WERI-Rb-1 (cell line): ENCODE results near the gene ASB18.

Source experiments
- DNase-seq: peaks from one replicate; pipeline ENCODE4 v3.0.0-alpha.2; 2020
- H3K27ac ChIP-seq: fragments of 250-450 bp; sonication (Bioruptor Pico); 2 replicates; pipeline ENCODE4 v1.5.1; 2020; ENCODE audit warnings: mild to moderate bottlenecking, moderate library complexity
- H3K27me3 ChIP-seq: fragments of 250-450 bp; sonication (Bioruptor Pico); 2 replicates; pipeline ENCODE4 v1.5.1; 2021; ENCODE audit warnings: mild to moderate bottlenecking, low read depth, moderate library complexity; ENCODE audit not compliant: insufficient read depth, severe bottlenecking
- H3K36me3 ChIP-seq: fragments of 250-450 bp; sonication (Bioruptor Pico); 2 replicates; pipeline ENCODE4 v1.5.1; 2020; ENCODE audit warnings: mild to moderate bottlenecking, moderate library complexity
- H3K4me3 ChIP-seq: 2 replicates; pipeline ENCODE4 v1.5.1; 2011; ENCODE audit warnings: low read depth, mild to moderate bottlenecking, control low read depth, low read length
- H3K9me3 ChIP-seq: fragments of 250-450 bp; sonication (Bioruptor Pico); 2 replicates; pipeline ENCODE4 v1.5.1; 2021; ENCODE audit warnings: mild to moderate bottlenecking, moderate library complexity; ENCODE audit not compliant: severe bottlenecking
- TF ChIP-seq, protein P1 (sequence below): IDR thresholded peaks from 2 replicates; pipeline ENCODE4 v1.5.1; 2011; ENCODE audit warnings: low read depth, mild to moderate bottlenecking, control low read depth, inconsistent platforms, low read length

The ASB18 gene

GRCh38 chr2:236262238-236262637 lies 2.0 kb downstream of the ASB18 start:
- no peaks in the 10 kb centered on the region for H3K36me3 ChIP-seq
- DNase-seq: no peak
- peaks cover 9% of the 10 kb centered on the region for H3K9me3 ChIP-seq
- TF ChIP-seq, protein P1, sequence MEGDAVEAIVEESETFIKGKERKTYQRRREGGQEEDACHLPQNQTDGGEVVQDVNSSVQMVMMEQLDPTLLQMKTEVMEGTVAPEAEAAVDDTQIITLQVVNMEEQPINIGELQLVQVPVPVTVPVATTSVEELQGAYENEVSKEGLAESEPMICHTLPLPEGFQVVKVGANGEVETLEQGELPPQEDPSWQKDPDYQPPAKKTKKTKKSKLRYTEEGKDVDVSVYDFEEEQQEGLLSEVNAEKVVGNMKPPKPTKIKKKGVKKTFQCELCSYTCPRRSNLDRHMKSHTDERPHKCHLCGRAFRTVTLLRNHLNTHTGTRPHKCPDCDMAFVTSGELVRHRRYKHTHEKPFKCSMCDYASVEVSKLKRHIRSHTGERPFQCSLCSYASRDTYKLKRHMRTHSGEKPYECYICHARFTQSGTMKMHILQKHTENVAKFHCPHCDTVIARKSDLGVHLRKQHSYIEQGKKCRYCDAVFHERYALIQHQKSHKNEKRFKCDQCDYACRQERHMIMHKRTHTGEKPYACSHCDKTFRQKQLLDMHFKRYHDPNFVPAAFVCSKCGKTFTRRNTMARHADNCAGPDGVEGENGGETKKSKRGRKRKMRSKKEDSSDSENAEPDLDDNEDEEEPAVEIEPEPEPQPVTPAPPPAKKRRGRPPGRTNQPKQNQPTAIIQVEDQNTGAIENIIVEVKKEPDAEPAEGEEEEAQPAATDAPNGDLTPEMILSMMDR: no peak
- H3K27me3 ChIP-seq: peaks cover 48% of the 10 kb centered on the region
- H3K4me3 ChIP-seq: no peak overlapping the region
- no peak overlapping the region for H3K27ac ChIP-seq

GRCh38 chr2:236261452-236261851 lies 2.8 kb downstream of the ASB18 start:
- no peak for DNase-seq
- H3K27me3 ChIP-seq: peaks cover 44% of the 10 kb centered on the region
- H3K36me3 ChIP-seq: no peaks in the 10 kb centered on the region
- no peak overlapping the region for H3K27ac ChIP-seq
- peaks cover 9% of the 10 kb centered on the region for H3K9me3 ChIP-seq
- H3K4me3 ChIP-seq: no peak overlapping the region
- TF ChIP-seq, protein P1: no peak

DNA sequence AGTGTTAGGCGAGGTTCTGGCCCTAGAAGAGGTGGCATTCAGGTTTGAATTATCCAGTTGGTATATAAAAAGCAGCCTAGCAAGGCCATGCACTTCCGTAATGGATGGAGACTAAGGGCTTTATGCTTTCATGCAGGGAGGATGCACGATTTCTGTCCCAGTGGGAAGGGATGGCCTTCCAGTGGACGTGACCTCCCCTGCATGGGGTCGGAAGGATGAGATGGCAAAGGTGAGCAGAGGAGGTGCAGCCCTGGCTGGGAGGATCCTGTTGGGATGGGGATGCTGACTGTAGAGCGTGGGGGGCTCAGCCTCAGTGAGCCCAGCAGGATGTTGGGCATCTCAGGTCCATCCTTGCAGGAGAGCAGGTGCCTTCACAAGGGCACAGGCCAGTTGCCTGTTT lies 4.8 kb downstream of the ASB18 start:
- Histone ChIP-seq H3K36me3 (no peaks in the 10 kb centered on the region), H3K27me3 (peaks cover 45% of the 10 kb centered on the region), H3K9me3 (peaks cover 9% of the 10 kb centered on the region), H3K4me3 (no peak overlapping the region), H3K27ac (no peak overlapping the region)
- DNase-seq: no peak
- TF ChIP-seq, protein P1: no peak

- TF ChIP-seq, protein P1: no peak
- no peak for DNase-seq
Observed at GRCh38 chr2:236257575-236257974, 6.6 kb downstream of the ASB18 start.

DNA sequence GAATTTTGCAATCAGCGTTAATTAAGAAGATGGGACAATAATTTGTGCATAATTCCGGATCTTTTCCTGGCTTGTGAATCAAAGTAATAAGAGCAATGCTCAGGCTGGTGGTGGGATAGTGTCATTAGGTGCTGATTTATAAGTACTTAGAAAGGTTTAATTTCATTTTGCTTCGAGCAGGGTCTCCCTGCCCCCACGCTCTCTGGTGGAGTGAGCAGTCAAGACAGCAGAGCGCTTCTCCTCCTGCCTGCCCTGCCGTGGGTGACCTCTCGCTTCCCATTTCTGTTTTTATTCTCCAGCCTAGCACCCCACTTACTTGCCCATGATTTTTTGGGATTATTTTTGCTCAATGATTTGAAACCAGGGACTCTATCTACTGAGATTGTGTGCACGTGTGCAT lies 7.1 kb downstream of the ASB18 start:
- H3K27me3 ChIP-seq: peaks cover 55% of the 10 kb centered on the region
- H3K4me3 ChIP-seq: no peak overlapping the region
- no peak for DNase-seq
- H3K27ac ChIP-seq: no peak overlapping the region
- TF ChIP-seq, protein P1: no peak
- peaks cover 8% of the 10 kb centered on the region for H3K9me3 ChIP-seq
- no peaks in the 10 kb centered on the region for H3K36me3 ChIP-seq

More at GRCh38 chr2:236257575-236257974, 6.6 kb downstream of the ASB18 start:
- H3K27me3 ChIP-seq: peaks cover 51% of the 10 kb centered on the region
- H3K27ac ChIP-seq: no peak overlapping the region
- no peaks in the 10 kb centered on the region for H3K36me3 ChIP-seq
- H3K4me3 ChIP-seq: no peak overlapping the region
- H3K9me3 ChIP-seq: peaks cover 9% of the 10 kb centered on the region

DNA sequence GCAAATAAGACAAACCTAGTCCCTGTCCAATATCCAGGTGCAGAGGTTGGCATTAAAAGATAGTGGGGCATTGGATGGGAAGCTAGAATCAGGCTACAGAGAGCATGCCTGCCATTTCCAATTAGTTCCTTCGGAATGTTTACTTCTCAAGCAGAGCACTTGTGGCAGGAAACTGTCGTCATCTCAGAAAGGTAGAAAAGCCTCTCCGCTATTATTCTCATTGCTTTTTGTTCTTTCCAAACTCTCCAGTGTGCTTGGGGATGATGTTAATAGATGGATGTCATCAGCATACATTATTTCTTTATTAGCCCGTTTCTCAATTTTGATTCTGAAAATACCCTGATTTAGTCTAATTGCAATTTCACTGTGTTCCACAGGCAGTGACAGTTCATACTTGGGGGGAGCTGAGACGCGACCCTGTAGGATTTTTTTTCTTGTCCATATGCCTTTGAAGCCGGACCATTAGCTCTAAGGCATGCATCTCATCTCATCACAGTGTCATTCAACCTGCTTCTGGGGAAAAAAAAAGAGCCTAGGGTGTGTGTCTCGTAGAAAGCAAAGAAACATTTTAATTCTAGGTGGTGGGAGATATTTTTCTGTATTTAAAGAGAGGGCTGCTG lies 7.7 kb downstream of the ASB18 start:
- Histone ChIP-seq H3K9me3 (peaks cover 3% of the 10 kb centered on the region), H3K36me3 (no peaks in the 10 kb centered on the region), H3K27me3 (peaks cover 62% of the 10 kb centered on the region), H3K27ac (no peak overlapping the region), H3K4me3 (no peak overlapping the region)
- DNase-seq: no peak
- TF ChIP-seq, protein P1: no peak
